Activated naive CD4-positive, alpha-beta T cell treated with anti-CD3 and anti-CD28 coated beads, Interleukin-2, amount 10 ng/mL, durations not matched to agents 7 days and 5 days (primary cell): ENCODE results near the gene POLR2B.

ENCODE experiments used
- CTCF ChIA-PET: fragments of 350-600 bp; sonication (Branson Sonifier 250); formaldehyde crosslinking; loops from one replicate; lab custom pipeline; 2021; ENCODE audit warnings: antibody characterized with exemption; lab: Charles Lee
- DNase-seq: peaks from one replicate; pipeline ENCODE4 v3.0.0-alpha.2; 2020
- H3K27ac Mint-ChIP-seq: one replicate; pipeline ENCODE4 v1.8.0; 2021; ENCODE audit warnings: mild to moderate bottlenecking, moderate library complexity, mixed read lengths
- H3K27me3 Mint-ChIP-seq: one replicate; pipeline ENCODE4 v1.8.0; 2021; ENCODE audit warnings: mild to moderate bottlenecking, mixed read lengths
- H3K36me3 Mint-ChIP-seq: one replicate; pipeline ENCODE4 v1.8.0; 2021; ENCODE audit warnings: mixed read lengths
- H3K4me1 Mint-ChIP-seq: one replicate; pipeline ENCODE4 v1.8.0; 2021; ENCODE audit warnings: mixed read lengths
- H3K4me3 Mint-ChIP-seq: one replicate; pipeline ENCODE4 v1.8.0; 2021; ENCODE audit warnings: mild to moderate bottlenecking, moderate library complexity, mixed read lengths
- H3K9me3 Mint-ChIP-seq: one replicate; pipeline ENCODE4 v1.8.0; 2021; ENCODE audit warnings: mixed read lengths

Gene POLR2B

GRCh38 chr4:56972809-56973208 lies 5.9 kb upstream of the POLR2B start:
- peaks cover 43% of the 10 kb centered on the region for H3K4me1 Mint-ChIP-seq
- peaks cover 53% of the 10 kb centered on the region for H3K36me3 Mint-ChIP-seq
- CTCF ChIA-PET: interaction anchor here (2.9 kb wide), 1 partner anchor 12 kb away, joined by 10 read pairs; no protein-coding TSS in a partner anchor
- no peak overlapping the region for H3K27ac Mint-ChIP-seq
- no peaks in the 10 kb centered on the region for H3K27me3 Mint-ChIP-seq
- no peak for DNase-seq
- no peak overlapping the region for H3K4me3 Mint-ChIP-seq
- H3K9me3 Mint-ChIP-seq: peaks cover 12% of the 10 kb centered on the region

GRCh38 chr4:56973336-56973735 lies 5.4 kb upstream of the POLR2B start:
- Mint-ChIP-seq H3K36me3 (peaks cover 53% of the 10 kb centered on the region), H3K9me3 (peaks cover 12% of the 10 kb centered on the region), H3K4me1 (peaks cover 43% of the 10 kb centered on the region), H3K27me3 (no peaks in the 10 kb centered on the region), H3K27ac (no peak overlapping the region), H3K4me3 (no peak overlapping the region)
- DNase-seq: no peak
- CTCF ChIA-PET: interaction anchor here (2.9 kb wide), 1 partner anchor 12 kb away, joined by 10 read pairs; no protein-coding TSS in a partner anchor

GRCh38 chr4:56976283-56976836 lies 2.3 kb upstream of the POLR2B start:
- peak overlapping the region; percentile 95 for H3K4me3 Mint-ChIP-seq
- CTCF ChIA-PET: no interaction called here
- H3K27me3 Mint-ChIP-seq: no peaks in the 10 kb centered on the region
- H3K36me3 Mint-ChIP-seq: peaks cover 37% of the 10 kb centered on the region
- DNase-seq: no peak
- peaks cover 55% of the 10 kb centered on the region for H3K4me1 Mint-ChIP-seq
- peak overlapping the region; percentile 70 for H3K27ac Mint-ChIP-seq
- H3K9me3 Mint-ChIP-seq: peaks cover 12% of the 10 kb centered on the region

GRCh38 chr4:56976837-56977320 lies 1.8 kb upstream of the POLR2B start:
- CTCF ChIA-PET: interaction anchor here (0.8 to 2.9 kb wide), 2 partner anchors 68 to 1028 kb away, joined by 3 to 10 read pairs; partner anchors contain the start of gene CEP135
- H3K36me3 Mint-ChIP-seq: peaks cover 38% of the 10 kb centered on the region
- no peaks in the 10 kb centered on the region for H3K27me3 Mint-ChIP-seq
- H3K9me3 Mint-ChIP-seq: peaks cover 12% of the 10 kb centered on the region
- H3K4me1 Mint-ChIP-seq: peaks cover 58% of the 10 kb centered on the region
- peak overlapping the region; percentile 97 for H3K27ac Mint-ChIP-seq
- H3K4me3 Mint-ChIP-seq: peak overlapping the region; percentile 95
- DNase-seq: peak; percentile 65

DNA sequence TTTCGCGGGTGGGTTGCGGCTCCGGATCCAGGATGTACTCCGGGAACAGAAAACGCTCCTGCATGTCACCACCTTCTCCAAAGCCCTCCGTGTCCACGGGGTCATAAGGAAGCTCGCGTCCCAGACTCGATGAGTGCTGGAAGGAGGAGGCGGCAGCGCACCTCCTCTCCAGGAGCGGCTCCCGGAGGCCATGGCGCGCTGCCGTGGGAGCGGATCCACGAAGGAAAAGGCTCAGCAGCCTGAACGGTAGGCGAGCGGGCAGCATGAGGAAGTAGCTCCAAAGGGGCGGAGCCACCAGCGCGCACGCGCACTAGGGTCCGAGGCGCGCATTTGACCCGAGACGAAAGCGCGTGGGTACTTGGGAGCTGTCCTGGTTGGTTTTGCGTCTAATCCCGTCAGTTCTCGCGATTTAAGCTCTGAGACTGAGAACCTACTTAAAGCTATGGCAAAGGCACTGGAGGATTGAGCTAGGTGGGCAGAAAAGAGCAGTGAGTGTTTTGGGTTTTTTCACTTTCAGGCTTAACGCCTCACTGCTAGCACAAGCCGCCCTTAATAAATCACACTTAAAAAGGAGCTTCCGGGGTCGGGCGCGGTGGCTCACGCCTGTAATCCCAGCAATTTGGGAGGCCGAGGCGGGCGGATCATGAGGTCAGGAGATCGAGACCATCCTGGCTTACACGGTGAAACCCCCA lies 1.2 kb upstream of the POLR2B start, which contains the start of gene NOA1:
Gene NOA1, minus strand, starts transcription at position 286 of the 692 bp plus-strand sequence. Its CDS starts 21 bp downstream, at position 265.
- DNase-seq: peak; percentile 98
- Mint-ChIP-seq H3K27me3 (no peaks in the 10 kb centered on the region), H3K27ac (peak within 1 kb of the TSS; percentile 97), H3K36me3 (peaks cover 35% of the 10 kb centered on the region), H3K4me3 (peak within 1 kb of the TSS; percentile 95), H3K9me3 (peaks cover 12% of the 10 kb centered on the region), H3K4me1 (peaks cover 57% of the 10 kb centered on the region)
- CTCF ChIA-PET: interaction anchor here (0.7 to 2.9 kb wide), 5 partner anchors 11 to 1029 kb away, joined by 3 to 10 read pairs (median 3); partner anchors contain the start of gene CEP135

DNA sequence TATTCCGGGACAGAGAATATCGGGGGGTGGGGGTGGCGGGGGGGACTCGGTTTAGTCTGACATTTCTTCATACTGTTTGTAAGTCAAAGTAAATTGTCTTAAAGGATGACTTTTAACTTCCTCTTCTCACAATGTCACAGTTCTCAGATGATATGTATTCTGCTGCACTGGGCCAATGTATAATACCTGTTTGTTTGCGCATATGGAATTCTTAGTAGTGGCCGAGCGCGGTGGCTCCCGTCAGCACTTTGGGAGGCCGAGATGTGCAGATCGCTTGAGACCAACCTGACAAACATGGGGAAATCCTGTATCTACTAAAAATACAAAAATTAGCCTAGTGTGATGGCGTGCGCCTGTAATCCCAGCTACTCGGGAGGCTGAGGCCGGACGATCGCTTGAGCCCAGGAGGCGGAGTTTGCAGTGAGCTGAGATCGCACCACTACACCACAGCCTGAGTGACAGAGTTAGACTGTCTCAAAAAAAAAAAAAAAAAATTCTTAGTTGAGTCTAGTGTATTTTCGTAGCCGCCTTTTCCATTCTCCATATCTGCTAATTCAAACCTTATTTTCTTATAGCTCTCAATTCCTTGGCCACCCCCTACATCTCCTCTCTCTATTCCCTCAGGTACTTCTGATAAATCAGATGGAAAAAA lies 851 bp downstream of the POLR2B start:
- Mint-ChIP-seq H3K36me3 (peaks cover 24% of the 10 kb centered on the region), H3K9me3 (no peaks in the 10 kb centered on the region), H3K4me1 (peaks cover 52% of the 10 kb centered on the region), H3K27me3 (no peaks in the 10 kb centered on the region), H3K4me3 (peak overlapping the region; percentile 95), H3K27ac (peak overlapping the region; percentile 97)
- peak; percentile 71 for DNase-seq
- CTCF ChIA-PET: interaction anchor here (1.1 to 2.9 kb wide), 3 partner anchors 19 to 183 kb away, joined by 3 to 10 read pairs (median 3); no protein-coding TSS in a partner anchor

GRCh38 chr4:56981795-56982201 lies 3.1 kb downstream of the POLR2B start:
- H3K36me3 Mint-ChIP-seq: peaks cover 23% of the 10 kb centered on the region
- CTCF ChIA-PET: interaction anchor here (1.2 kb wide), 1 partner anchor 72 kb away, joined by 3 read pairs; no protein-coding TSS in a partner anchor
- H3K27me3 Mint-ChIP-seq: no peaks in the 10 kb centered on the region
- no peaks in the 10 kb centered on the region for H3K9me3 Mint-ChIP-seq
- no peak for DNase-seq
- H3K27ac Mint-ChIP-seq: peak overlapping the region; percentile 49
- H3K4me1 Mint-ChIP-seq: peaks cover 37% of the 10 kb centered on the region
- H3K4me3 Mint-ChIP-seq: peak overlapping the region; percentile 15

- CTCF ChIA-PET: no interaction called here
- Mint-ChIP-seq H3K9me3 (no peaks in the 10 kb centered on the region), H3K4me3 (no peak overlapping the region), H3K27ac (no peak overlapping the region), H3K4me1 (peaks cover 22% of the 10 kb centered on the region), H3K36me3 (peaks cover 46% of the 10 kb centered on the region), H3K27me3 (no peaks in the 10 kb centered on the region)
- DNase-seq: no peak
These were observed 7.5 kb downstream of the POLR2B start for GRCh38 chr4:56986192-56986591.

DNA sequence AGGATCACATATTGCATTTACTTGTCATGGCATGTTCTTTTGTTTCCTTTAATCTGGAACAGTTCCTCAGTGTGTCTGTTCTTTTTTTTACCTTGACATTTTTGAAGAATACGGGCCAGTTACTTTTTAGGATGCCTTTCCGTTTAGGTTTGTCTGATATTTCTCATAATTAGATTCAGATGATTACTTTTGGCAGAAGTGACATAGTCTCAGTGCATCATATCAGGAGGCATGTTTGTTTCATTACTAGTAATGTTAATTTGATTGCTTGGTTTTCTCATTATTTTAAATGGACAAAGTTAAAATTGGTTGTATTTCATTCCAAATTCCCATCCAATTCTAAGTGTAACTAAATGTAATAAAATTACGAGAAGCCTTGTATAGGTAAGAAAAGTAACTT lies 8.3 kb downstream of the POLR2B start:
- Mint-ChIP-seq H3K27ac (no peak overlapping the region), H3K9me3 (no peaks in the 10 kb centered on the region), H3K4me1 (peaks cover 15% of the 10 kb centered on the region), H3K27me3 (no peaks in the 10 kb centered on the region), H3K36me3 (peaks cover 48% of the 10 kb centered on the region), H3K4me3 (no peak overlapping the region)
- DNase-seq: no peak
- CTCF ChIA-PET: no interaction called here

GRCh38 chr4:56990109-56990905 lies 11.6 kb downstream of the POLR2B start:
- CTCF ChIA-PET: no interaction called here
- peaks cover 58% of the 10 kb centered on the region for H3K36me3 Mint-ChIP-seq
- no peaks in the 10 kb centered on the region for H3K27me3 Mint-ChIP-seq
- H3K27ac Mint-ChIP-seq: no peak overlapping the region
- H3K4me1 Mint-ChIP-seq: peaks cover 3% of the 10 kb centered on the region
- H3K9me3 Mint-ChIP-seq: no peaks in the 10 kb centered on the region
- DNase-seq: no peak
- no peak overlapping the region for H3K4me3 Mint-ChIP-seq

DNA sequence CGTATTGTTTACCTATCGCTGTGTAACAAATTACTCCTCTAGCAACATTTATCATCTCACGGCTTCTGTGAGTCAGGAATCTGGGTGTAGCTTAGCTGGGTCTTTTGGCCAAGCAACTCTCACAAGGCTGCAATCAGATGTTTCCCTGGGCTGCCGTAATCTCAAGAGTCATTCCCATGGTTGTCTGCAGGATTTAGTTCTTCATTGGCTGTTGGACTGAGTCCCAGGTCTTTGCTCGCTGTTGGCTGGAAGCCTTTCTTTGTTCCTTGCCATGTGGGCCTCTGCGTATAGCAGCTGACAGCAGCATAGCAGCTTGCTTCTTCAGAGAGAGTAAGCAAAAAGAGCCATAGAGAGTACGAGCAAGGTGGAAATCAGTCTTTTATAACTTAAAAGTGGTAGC lies 16.8 kb downstream of the POLR2B start:
- no peak overlapping the region for H3K27ac Mint-ChIP-seq
- no peak overlapping the region for H3K4me3 Mint-ChIP-seq
- no peaks in the 10 kb centered on the region for H3K9me3 Mint-ChIP-seq
- H3K4me1 Mint-ChIP-seq: peaks cover 3% of the 10 kb centered on the region
- no peak for DNase-seq
- H3K27me3 Mint-ChIP-seq: no peaks in the 10 kb centered on the region
- CTCF ChIA-PET: no interaction called here
- peaks cover 63% of the 10 kb centered on the region for H3K36me3 Mint-ChIP-seq

- Mint-ChIP-seq H3K9me3 (no peaks in the 10 kb centered on the region), H3K27ac (no peak overlapping the region), H3K4me3 (no peak overlapping the region), H3K4me1 (no peaks in the 10 kb centered on the region), H3K36me3 (peaks cover 50% of the 10 kb centered on the region), H3K27me3 (no peaks in the 10 kb centered on the region)
- no peak for DNase-seq
- CTCF ChIA-PET: no interaction called here
These were observed 21.1 kb downstream of the POLR2B start for GRCh38 chr4:56999751-57000150.

DNA sequence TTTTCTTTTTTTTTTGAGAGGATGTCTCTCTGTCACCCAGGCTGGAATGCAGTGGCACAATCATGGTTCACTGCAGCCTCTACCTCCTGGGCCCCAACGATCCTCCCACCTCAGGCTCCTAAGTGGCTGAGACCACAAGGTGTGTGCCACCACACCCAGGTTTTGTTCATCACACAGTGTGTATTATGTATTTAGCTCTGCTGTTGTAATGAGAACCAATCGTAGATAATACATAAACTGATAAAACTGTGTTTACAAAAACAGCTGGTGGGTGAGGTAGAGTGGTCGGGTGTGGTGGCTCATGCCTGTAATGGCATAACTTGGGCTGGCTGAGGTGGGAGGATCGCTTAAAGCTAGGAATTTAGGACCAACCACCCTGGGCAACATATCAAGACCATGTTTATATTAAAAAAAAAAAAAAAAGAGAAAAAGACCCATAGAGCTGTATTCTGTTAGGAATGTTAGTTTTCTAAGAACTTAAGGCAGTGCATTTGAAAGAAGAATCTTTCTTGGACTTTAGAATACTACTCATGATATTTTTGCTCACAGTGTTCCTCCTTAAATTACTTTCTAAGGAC lies 34.9 kb downstream of the POLR2B start:
- CTCF ChIA-PET: no interaction called here
- H3K27me3 Mint-ChIP-seq: no peaks in the 10 kb centered on the region
- no peak overlapping the region for H3K4me3 Mint-ChIP-seq
- no peak for DNase-seq
- H3K9me3 Mint-ChIP-seq: no peaks in the 10 kb centered on the region
- H3K27ac Mint-ChIP-seq: no peak overlapping the region
- H3K4me1 Mint-ChIP-seq: no peaks in the 10 kb centered on the region
- peaks cover 46% of the 10 kb centered on the region for H3K36me3 Mint-ChIP-seq
